ENCODE results near the gene ATIC. TPM values are rescaled to one million over a fixed set of nuclear protein-coding genes. Genes with fewer than 3 reads are reported as not detected.

ATIC gene
- total RNA-seq, 1 experiment from 2014 or later: 295 TPM

GRCh38 chr2:215280326-215280725 is 31.5 kb upstream of the ATIC start:
- Histone ChIP-seq H3K27ac (ENCODE audit: insufficient read length, low read depth, low read length) (no peak overlapping the region), H3K9me3 (ENCODE audit: control insufficient read depth, low read depth, low read length) (no peaks in the 10 kb centered on the region), H4K8ac (replicated peaks; ENCODE audit: insufficient read length, low read depth, low read length) (no peak overlapping the region), H2BK15ac (ENCODE audit: low read depth, low read length) (no peak overlapping the region), H2BK12ac (ENCODE audit: insufficient read length, low read depth, low read length) (no peak overlapping the region), H3K56ac (ENCODE audit: insufficient read length, low read depth, low read length) (no peak overlapping the region), H3K4me2 (ENCODE audit: insufficient read depth, insufficient read length, low read length) (no peak overlapping the region), H4K5ac (ENCODE audit: insufficient read length, low read depth, low read length) (no peak overlapping the region), H4K20me1 (ENCODE audit: control insufficient read depth, insufficient read depth, insufficient read length) (no peaks in the 10 kb centered on the region), H3K4ac (ENCODE audit: low read depth, low read length) (no peak overlapping the region), H3K9ac (ENCODE audit: extremely low read depth, insufficient read length, low read length) (no peak overlapping the region), H3K27me3 (ENCODE audit: insufficient read depth, low read length) (no peaks in the 10 kb centered on the region), H4K91ac (ENCODE audit: insufficient read length, low read depth, low read length) (no peak overlapping the region), H2AFZ (ENCODE audit: low read length) (no peak overlapping the region), H3K79me1 (ENCODE audit: insufficient read depth, low read depth, low read length, poor library complexity, severe bottlenecking) (no peaks in the 10 kb centered on the region), H2BK5ac (ENCODE audit: insufficient read length, low read length) (no peak overlapping the region), H3K23me2 (ENCODE audit: insufficient read length, low read depth, low read length, poor library complexity, severe bottlenecking) (no peaks in the 10 kb centered on the region), H2AK5ac (ENCODE audit: insufficient read length, low read length) (no peak overlapping the region), H3T11ph (ENCODE audit: low read length) (no peak overlapping the region), H3K18ac (ENCODE audit: insufficient read length, low read depth, low read length) (no peak overlapping the region), H3K79me2 (ENCODE audit: insufficient read depth, low read length) (no peaks in the 10 kb centered on the region), H3K23ac (ENCODE audit: insufficient read length, low read depth, low read length) (no peak overlapping the region), H3K4me1 (ENCODE audit: insufficient read depth, low read length) (no peaks in the 10 kb centered on the region), H3K14ac (ENCODE audit: insufficient read depth, low read length) (no peak overlapping the region), H2BK20ac (ENCODE audit: low read depth, low read length, poor library complexity, severe bottlenecking) (no peak overlapping the region), H2BK120ac (ENCODE audit: low read depth, low read length, poor library complexity, severe bottlenecking) (no peak overlapping the region)
- no peak overlapping the region for H3K27ac Mint-ChIP-seq
- no peaks in the 10 kb centered on the region for H3K4me1 Mint-ChIP-seq
- TF ChIP-seq CTCF (conservative IDR thresholded peaks at IDR 0.05): no peak
- H3K4me3 Mint-ChIP-seq: no peak overlapping the region
- no peak for DNase-seq
- no peaks in the 10 kb centered on the region for H3K36me3 Mint-ChIP-seq (ENCODE audit: insufficient read depth in 1 of 3, low read depth in 3 of 3)
- no peaks in the 10 kb centered on the region for H3K27me3 Mint-ChIP-seq (ENCODE audit: low read depth)
- no peaks in the 10 kb centered on the region; a peak in 1 of 5 replicates for H3K9me3 Mint-ChIP-seq

Data from H9 (cell line).